SH-SY5Y (cell line): ENCODE measurements around the gene CLASP1.

Experiments used
- GATA2 ChIP-seq: IDR thresholded peaks from 2 replicates; pipeline ENCODE4 v1.6.1; 2011; ENCODE audit warnings: mild to moderate bottlenecking, low read depth, low read length
- GATA3 ChIP-seq: IDR thresholded peaks from 2 replicates; pipeline ENCODE4 v1.6.1; 2011; ENCODE audit warnings: low read depth, mild to moderate bottlenecking, low read length, moderate library complexity

DNA sequence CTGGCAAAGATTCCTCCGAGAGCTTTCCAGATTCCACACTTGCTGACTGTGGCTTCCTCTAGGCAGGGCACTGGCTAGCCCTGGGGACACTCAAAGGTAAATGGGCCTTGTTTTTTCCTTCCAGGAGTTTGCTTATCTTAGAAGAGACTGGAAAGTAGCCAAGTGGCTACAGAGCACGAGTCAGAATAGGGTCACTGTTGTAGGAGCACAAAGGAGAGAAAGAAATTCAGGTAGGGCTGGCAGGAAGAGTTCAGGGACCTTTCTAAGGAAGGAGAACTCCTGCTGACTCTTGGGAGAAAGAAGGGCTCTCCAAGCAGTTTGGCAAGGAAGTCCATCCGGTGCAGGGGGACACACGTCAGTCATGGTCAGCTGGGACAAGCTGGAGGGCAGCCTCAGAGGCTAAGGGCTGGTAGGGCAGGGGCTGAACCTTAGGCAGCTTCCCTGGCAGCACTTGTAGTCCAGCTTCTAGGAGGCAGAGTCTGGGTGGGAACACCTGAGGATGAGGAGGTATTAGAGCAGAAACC lies 47.9 kb upstream of the CLASP1 start:
- TF ChIP-seq GATA3 (no peak), GATA2 (no peak)
